Islet precursor cell (in vitro differentiated cells): ENCODE data around the gene RBM45.
A peak's percentile ranks its signal among the peaks of the same experiment; 100 is the strongest.
"Not testable (repeated sequence)": the region's sequence is repeated elsewhere in the genome, so short reads cannot be mapped to it uniquely, and the experiment has no call there.

Source experiments
- DNase-seq: peaks from one replicate; pipeline ENCODE4 v3.0.0-alpha.2; 2018

RBM45 gene

GRCh38 chr2:178109813-178110212, 2.4 kb upstream of the RBM45 start:
- DNase-seq: no peak

DNA sequence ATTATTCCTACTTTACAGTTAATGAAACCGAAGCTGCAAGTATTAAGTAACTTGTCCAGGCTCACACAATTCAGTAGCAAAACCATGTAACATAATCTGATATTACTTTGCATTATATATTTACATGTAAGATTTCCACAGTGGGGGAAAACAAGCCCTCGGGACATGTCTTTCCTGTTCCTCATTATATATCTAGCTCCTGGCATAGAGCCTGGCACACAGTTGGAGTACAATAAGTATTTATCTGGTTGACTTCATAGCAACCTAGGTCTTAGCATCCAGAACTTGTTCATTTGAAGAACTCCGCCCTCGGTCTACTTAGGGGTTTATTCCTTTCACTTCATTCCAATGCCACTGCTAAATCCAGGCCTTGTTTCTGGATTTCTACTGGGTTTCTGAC, 1.6 kb upstream of the RBM45 start:
- no peak for DNase-seq

GRCh38 chr2:178111743-178112142, 494 bp upstream of the RBM45 start:
- DNase-seq: no peak

DNA sequence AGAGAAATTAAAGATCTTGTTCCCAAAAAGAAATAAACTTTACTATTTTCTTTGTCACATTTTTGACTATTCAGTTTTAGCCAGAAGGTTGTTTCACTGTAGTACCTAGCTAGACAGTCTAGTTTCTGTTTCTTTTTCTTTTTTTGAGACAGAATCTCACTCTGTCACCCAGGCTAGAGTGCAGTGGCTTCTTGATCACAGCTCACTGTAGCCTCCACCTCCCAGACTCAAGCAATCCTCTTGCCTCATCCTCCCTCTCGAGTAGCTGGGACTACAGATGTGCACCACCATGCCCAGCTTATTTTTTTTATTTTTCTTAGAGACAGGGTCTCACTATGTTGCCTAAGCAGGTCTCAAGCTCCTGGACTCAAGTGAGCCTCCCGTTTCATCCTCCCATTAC, 2.2 kb downstream of the RBM45 start:
- no peak for DNase-seq

DNA sequence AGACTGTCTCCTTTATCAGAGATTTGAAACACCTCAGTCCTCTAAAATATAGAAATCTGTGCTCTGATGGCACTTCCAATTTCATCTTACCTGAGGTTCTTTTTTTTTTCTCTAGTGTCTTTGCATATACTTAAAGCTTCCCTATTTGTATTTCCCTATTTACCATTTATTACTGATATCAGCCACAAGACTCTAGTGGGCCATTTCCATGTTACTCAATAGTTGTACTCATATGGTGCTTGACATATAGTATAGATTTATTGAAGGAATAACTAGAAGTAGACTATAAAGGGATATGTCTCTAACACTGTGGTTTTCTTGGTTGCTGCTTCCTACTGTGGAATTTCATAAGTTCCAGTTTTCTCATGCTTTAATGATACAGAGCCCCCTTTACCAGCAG, 3.0 kb downstream of the RBM45 start:
- no peak for DNase-seq

DNA sequence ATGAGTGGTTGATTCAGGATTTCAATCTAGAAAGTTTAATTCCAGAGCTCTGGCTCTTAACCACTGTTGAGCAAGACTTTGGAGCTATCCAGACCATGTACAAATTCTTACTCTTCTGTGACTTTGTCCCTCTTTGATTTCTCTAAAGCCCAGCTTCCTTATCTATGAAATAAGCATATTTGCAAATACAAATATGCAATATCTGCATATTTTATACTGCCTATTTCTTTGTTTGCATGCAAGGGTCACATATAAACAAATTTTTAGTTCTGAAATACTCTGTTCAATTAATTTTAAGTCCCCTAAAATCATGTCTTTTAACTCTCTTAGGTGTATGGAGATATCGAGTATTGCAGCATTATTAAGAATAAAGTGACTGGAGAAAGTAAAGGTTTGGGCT, 5.5 kb downstream of the RBM45 start:
- DNase-seq: no peak

DNA sequence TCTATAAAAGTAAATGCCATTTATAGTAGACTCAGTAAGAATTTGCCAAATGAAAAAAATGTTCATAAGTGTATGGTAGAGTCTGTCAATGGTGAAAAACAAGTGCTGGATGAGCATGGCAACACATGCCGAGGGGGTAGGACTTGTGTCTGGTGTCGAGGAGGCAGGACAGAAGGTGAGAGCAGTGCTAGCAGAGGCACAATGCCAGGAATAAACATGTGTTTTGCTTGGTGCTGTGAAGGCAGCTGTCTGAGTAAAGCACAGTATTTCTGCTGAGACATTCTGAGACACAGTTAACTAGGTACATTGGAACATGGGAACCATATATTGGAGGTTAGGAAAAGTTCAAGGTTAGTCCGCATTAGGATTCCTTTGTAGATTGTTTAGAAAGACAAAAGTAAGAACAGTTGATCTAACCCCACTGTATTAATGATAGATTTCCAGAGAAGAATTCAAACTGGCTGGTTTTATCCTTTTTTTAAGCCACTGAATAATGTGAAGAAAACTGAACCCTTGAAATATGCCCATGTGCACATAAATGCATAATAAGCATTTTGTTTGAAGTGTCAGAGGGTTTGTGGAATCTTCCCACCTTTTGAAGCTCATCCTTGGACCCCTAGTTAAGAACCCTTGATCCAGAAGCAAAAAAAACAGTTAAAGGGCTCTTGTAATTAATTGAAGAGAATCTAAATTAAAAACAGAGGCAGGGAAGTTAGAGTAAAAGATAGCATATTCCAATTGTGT, 7.1 kb downstream of the RBM45 start:
- DNase-seq: no peak

GRCh38 chr2:178123163-178123562, 10.9 kb downstream of the RBM45 start:
- DNase-seq: no peak

- DNase-seq: no peak
These were observed 12.9 kb downstream of the RBM45 start for GRCh38 chr2:178125125-178125524.

DNA sequence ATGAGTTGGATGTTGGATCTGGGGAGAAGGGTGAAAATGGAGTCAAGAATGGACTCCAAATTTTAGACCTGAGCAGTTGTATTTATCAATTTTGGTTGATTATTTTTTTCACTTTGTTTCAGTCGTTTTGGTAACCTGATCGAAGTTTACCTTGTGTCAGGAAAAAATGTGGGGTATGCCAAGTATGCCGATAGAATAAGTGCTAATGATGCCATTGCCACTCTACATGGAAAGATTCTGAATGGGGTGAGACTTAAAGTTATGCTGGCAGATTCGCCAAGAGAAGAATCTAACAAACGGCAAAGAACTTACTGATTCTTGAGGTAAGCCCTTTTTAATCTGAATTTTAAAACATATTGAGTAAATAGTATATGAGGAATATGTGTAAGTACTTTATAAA, 13.6 kb downstream of the RBM45 start:
- no peak for DNase-seq

DNA sequence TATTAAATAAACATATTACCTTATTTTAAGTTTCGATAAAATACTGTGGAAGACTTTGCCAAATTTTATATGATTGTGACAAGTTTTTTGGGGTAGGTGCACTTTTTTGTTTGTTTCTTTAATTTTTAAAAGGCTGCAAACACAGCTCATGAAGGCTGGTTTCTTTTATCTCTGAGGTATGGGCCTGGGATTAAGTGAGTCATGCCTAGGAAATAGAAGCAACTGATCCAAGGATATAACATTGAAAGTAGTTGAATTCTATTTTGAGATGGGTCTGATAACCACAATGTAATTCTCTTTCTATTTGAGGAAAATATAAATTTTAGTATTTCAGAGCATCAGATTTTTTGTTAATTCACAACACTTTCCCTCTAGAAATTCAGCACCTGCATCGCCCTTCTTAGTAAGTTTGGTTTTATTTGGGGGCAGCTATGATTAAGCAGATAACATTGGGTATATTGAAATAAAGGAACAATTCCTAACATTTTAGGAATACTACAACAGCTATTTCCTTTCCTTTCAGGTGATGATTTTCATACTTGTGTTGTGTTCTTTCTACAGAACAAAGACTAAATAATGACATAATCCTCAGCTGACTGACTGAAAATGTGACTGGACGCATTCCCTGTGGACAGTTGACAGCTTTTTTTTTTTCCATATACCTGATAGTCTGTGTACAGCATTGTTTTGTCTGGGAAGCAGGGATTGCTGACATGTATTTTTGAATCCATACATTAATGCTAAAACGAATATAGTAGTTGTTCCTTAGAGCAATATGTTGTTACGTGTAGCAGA, 16.8 kb downstream of the RBM45 start:
- DNase-seq: no peak

DNA sequence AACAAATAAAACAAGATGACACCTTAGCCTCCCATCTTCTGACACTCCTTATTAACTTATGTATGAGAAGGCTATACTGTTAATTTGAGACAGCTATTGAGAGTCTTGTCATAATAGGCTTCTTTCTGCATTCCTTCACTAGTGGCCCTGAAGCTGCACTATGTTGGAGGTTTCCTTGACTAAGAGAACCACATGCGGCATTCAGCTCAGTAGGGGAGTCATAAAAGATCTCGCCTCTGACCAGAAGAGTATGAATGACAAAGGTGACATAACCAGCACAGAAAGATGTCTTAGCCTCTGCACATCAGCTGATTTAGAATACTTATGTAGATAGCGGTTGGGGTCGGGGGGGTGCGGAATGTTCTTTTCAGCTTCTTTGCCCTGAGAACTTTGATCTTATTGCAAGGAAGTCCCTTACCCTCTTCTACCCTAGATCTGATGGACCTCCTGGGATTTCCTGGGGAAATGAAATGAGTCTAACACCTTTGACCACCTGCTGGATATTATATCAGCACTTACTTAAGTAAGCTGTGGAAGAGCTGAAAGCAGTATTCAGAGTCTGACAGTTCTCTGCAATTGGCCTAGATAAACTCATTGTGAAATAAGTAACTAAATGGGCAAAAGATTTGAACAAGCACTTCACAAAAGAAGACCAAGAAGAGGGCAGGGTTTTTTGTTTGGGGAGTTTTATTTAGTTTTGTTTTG, 24.2 kb downstream of the RBM45 start:
- DNase-seq: no peak

GRCh38 chr2:178142274-178143065, 30.2 kb downstream of the RBM45 start:
- no peak for DNase-seq

DNA sequence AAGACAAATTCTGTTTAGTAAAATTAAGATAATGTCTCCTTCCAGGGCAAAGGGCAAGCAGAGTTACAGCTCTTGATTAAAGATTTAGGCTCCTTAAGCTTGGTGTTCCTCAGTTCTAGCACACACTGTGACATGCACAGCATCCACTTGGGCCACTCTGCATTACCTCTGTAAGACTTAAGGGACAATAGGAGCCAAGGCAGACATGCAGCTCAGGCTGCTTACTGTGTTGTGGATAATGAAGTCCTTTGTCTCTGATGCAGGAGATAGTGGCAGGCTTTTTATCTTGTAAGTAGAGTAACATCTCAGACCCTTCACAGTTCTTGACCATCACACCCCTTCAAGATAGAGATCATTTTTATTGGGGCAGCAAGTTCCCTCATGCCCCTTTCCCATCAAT, 31.2 kb downstream of the RBM45 start:
- DNase-seq: no peak

DNA sequence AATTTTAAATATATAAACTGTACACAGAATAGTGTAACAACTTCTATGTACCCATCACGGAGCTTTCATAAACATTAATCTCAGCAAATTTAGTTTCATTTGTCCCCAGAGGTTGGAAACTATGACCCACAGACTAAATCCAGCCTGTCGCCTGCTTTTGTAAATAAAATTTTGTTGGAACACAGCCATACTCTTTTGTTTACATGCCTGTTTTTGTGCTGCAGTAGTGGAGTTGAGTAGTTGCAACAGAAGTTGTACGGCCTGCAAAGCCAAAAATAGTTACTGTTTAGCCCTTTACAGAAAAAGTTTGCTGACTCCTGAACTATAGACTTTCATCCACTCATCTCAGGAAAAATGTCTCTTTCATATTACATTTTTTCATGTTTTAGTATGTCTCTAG, 39.8 kb downstream of the RBM45 start:
- no peak for DNase-seq

GRCh38 chr2:178152542-178152941, 40.3 kb downstream of the RBM45 start:
- DNase-seq: no peak

GRCh38 chr2:178152977-178153376, 40.7 kb downstream of the RBM45 start:
- DNase-seq: no peak

- DNase-seq: not testable (repeated sequence)
These were observed 41.6 kb downstream of the RBM45 start for GRCh38 chr2:178153878-178154277.

DNA sequence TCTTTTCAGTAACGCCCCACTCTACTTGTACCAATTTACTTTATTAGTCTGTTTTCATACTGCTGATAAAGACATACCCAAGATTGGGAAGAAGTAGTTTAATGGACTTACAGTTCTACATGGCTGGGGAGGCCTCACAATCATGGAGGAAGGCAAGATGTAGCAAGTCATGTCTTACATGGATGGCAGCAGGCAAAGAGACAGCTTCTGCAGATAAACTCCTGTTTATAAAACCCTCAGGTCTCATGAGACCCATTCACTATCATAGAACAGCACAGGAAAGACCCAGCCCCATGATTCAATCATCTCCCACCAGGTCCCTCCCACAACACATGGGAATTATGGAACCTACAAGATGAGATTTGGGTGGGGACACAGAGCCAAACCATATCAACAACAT, 43.3 kb downstream of the RBM45 start:
- no peak for DNase-seq

DNA sequence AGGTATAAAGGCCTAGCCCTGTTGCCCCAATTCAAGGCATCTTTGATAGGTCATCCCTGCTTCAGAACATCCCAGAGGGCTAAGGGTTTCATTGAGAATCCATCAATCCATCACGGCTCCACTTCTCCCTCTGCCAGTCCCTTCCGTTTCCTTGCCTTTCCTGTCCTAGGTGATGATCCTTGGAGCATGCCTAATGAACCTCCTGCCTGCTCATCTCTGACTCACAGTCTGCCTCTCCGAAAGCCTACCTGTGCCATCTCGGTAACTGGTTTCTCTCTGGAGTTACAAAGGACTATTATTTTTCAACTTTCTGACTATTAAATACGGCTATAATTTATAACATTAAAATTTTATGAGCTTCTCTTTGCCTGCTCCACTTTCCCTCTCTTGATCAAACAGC, 45.3 kb downstream of the RBM45 start:
- peak; percentile 55 for DNase-seq

DNA sequence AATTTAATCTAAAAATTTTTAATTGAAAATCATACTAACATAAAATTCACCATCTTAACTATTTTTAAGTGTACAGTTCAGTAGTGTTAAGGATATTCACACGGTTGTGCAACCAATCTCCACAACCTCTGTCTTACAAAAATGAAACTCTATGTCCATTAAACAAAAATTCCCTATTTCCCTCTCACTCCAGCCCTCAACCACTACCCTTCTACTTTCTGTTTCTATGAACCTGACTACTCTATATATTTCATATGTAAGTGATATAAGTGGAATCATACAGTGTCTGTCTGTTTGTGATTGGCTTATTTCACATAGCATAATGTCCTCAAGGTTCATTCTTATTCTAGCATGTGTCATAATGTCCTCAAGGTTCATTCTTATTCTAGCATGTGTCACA, 47.7 kb downstream of the RBM45 start:
- DNase-seq: no peak

DNA sequence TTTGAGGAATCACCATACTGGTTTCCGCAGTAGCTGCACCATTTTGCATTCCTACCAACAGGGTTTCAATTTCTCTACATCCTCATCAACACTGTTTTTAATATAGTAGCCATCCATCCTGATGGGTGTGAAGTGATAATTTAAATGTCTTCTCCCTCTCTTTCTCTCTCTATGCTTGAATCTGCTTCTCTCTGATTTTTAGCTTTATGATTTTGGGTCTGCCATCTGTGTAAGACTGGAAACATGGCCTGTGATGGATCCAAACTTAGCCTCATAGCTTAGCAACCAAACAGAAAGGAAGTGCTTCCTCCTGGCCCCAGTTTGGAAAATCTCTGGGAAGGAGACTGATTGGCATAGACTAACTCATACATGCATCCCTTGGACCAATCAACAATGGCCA, 48.4 kb downstream of the RBM45 start:
- no peak for DNase-seq

DNA sequence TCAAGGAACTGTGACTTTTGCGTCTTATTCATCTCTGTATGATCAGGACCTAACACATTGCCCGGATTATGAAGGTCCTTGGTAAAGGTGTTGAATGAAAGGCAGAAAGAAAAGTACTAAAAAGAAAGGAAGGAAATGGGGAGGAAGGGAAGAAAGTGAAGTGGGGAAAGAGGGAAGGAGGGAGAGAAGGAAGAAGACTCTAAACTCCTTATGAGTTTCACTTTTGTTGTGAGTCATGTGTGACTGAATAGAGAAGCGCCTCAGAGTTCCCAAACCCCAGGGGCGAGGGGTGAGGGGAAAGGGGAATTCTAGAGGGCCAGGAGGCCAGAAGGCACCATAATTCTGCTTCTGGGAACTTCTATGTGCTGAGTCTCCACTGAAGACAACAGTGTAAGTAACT, 51.2 kb downstream of the RBM45 start:
- DNase-seq: no peak
